ENCODE data around the gene EMX1. TPM values are rescaled to one million over a fixed set of nuclear protein-coding genes. Genes with fewer than 3 reads are reported as not detected.

Gene EMX1
- total RNA-seq, 1 experiment from 2014 or later: 0.72 TPM

DNA sequence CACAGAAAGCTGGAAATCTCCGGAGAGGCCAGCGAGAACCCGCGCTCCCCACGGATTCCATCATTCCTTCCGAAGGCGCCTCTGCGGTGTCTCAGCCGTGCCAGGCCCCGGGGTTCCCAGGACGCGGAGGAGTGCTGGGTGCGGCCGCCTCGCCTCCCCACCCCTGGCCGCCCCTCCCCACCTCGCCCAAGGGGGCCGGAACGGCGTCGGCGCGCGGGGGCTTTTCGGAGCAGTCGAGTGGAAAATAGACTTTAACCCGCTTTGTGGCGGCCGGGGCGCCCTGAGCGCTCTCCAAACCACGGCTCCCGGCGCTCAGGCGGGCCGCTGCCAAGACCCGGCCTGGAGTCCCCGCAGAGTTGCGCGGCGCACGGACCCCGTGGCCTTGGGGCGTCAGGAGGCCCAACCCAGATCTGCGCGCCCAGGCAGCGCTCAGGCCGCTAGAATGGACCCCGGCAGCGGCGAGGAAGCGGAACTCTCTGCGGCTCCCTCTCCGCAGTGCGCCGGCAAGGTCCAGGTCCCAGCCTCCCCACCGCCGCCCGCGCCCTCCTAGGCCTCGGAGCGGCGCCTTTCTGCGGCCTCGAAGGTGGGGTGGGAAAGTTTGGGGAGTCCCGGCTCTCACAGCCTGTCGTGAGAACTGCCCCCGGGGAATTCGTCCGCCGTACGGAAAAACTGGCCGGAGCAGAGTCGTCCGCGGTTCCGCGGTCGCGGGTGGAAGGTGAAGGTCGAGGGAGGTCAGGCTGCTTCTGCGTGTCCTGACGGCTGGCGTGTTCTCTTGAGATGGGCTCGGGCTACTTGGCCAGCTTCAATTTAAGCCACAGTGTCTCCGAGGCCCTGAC, 1.2 kb upstream of the EMX1 start:
- H3K4me1 ChIP-seq (ENCODE audit: insufficient read depth, low read length): peaks cover 11% of the 10 kb centered on the region
- no peak for TF ChIP-seq CTCF (conservative IDR thresholded peaks at IDR 0.05)
- no peaks in the 10 kb centered on the region for H3K79me2 ChIP-seq (ENCODE audit: insufficient read depth, low read length)
- H4K20me1 ChIP-seq (ENCODE audit: control insufficient read depth, insufficient read depth, insufficient read length): no peaks in the 10 kb centered on the region
- no peak overlapping the region for H3K27ac ChIP-seq (ENCODE audit: insufficient read length, low read depth, low read length)
- WGBS (ENCODE audit: extremely low coverage, insufficient read length, low lambda C conversion rate): no CpG with 5 or more reads among the region's 86 CpGs
- no peak overlapping the region for H3T11ph ChIP-seq (ENCODE audit: low read length)
- H2BK5ac ChIP-seq (ENCODE audit: insufficient read length, low read length): no peak overlapping the region
- no peak overlapping the region for H4K8ac ChIP-seq (replicated peaks; ENCODE audit: insufficient read length, low read depth, low read length)
- H3K4ac ChIP-seq (ENCODE audit: low read depth, low read length): no peak overlapping the region
- Mint-ChIP-seq H3K27ac (no peak overlapping the region), H3K9me3 (peaks cover 0 to 4% of the 10 kb centered on the region in 2 experiments; a peak in 2 of 5 replicates), H3K4me1 (peaks cover 24 to 45% of the 10 kb centered on the region in 2 experiments), H3K36me3 (ENCODE audit: insufficient read depth in 1 of 3, low read depth in 3 of 3) (no peaks in the 10 kb centered on the region), H3K4me3 (peak overlapping the region; percentile 66 to 90), H3K27me3 (ENCODE audit: low read depth) (peaks cover 61% of the 10 kb centered on the region)
- H3K18ac ChIP-seq (ENCODE audit: insufficient read length, low read depth, low read length): no peak overlapping the region
- no peak overlapping the region for H3K9ac ChIP-seq (ENCODE audit: extremely low read depth, insufficient read length, low read length)
- no peak overlapping the region for H3K14ac ChIP-seq (ENCODE audit: insufficient read depth, low read length)
- H4K91ac ChIP-seq (ENCODE audit: insufficient read length, low read depth, low read length): no peak overlapping the region
- H3K4me2 ChIP-seq (ENCODE audit: insufficient read depth, insufficient read length, low read length): peak overlapping the region; percentile 76
- H3K23ac ChIP-seq (ENCODE audit: insufficient read length, low read depth, low read length): no peak overlapping the region
- H2BK20ac ChIP-seq (ENCODE audit: low read depth, low read length, poor library complexity, severe bottlenecking): no peak overlapping the region
- no peak overlapping the region for H2BK120ac ChIP-seq (ENCODE audit: low read depth, low read length, poor library complexity, severe bottlenecking)
- H2AK5ac ChIP-seq (ENCODE audit: insufficient read length, low read length): no peak overlapping the region
- H3K27me3 ChIP-seq (ENCODE audit: insufficient read depth, low read length): peaks cover 70% of the 10 kb centered on the region
- H3K79me1 ChIP-seq (ENCODE audit: insufficient read depth, low read depth, low read length, poor library complexity, severe bottlenecking): no peaks in the 10 kb centered on the region
- no peak overlapping the region for H3K56ac ChIP-seq (ENCODE audit: insufficient read length, low read depth, low read length)
- no peak overlapping the region for H2BK12ac ChIP-seq (ENCODE audit: insufficient read length, low read depth, low read length)
- DNase-seq: peak; percentile 83
- H4K5ac ChIP-seq (ENCODE audit: insufficient read length, low read depth, low read length): no peak overlapping the region
- H2AFZ ChIP-seq (ENCODE audit: low read length): no peak overlapping the region
- H3K23me2 ChIP-seq (ENCODE audit: insufficient read length, low read depth, low read length, poor library complexity, severe bottlenecking): peaks cover 38% of the 10 kb centered on the region
- no peaks in the 10 kb centered on the region for H3K9me3 ChIP-seq (ENCODE audit: control insufficient read depth, low read depth, low read length)
- no peak overlapping the region for H2BK15ac ChIP-seq (ENCODE audit: low read depth, low read length)
